ENCODE measurements around the gene PIM1.

- TF ChIP-seq CTCF (IDR thresholded peaks at IDR 0.05) (no peak), POLR2A (IDR thresholded peaks at IDR 0.05) (no peak)
Measured at GRCh38 chr6:37168163-37168758, 1.7 kb upstream of the PIM1 start.
